Ureter (tissue), 1 donor: ENCODE results near the gene AKAP9. TPM values are rescaled to one million over a fixed set of nuclear protein-coding genes. Genes with fewer than 3 reads are reported as not detected.
"Not testable (repeated sequence)": the region's sequence is repeated elsewhere in the genome, so short reads cannot be mapped to it uniquely, and the experiment has no call there.

Experiments used
- DNase-seq: peaks from one replicate; pipeline ENCODE4 v3.0.0-alpha.2; 2020; ENCODE audit warnings: low spot score
- total RNA-seq: library from RNA; stranded (reverse); gene quantifications from one replicate; pipeline ENCODE4 v1.2.4, GENCODE V29; 2023
- donor health status: DM: yes; HTN: yes; CAD: no.

The AKAP9 gene
- total RNA-seq, 1 donor from 2014 or later, result 88.2 TPM

DNA sequence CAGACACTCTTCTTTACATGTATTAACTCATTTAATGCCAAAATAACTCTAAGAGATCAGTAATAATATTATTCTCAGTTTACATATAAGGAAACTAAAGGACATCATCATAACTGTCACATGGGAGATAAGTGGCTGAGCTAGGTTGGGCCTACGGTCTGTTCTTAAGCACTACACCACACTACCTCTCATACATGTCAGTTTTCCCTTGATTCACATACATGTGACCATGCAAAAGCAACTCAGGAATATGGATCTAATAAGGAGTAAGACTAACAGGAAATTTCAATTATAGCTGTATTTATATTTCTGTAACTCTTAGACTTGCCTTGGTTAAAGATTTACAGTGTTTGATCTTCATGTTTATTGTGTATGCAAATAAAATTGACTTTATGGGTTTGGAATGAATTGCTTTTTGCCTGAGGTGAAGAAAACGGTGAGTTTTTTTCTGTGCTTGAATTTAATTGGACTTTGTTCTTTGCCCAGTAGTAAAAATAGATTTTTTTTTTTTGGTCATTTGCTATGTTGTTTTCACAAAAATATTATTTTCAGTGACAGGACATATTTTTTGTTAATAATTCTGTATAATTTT, 123.9 kb downstream of the AKAP9 start:
- DNase-seq, result no peak

GRCh38 chr7:92071032-92071431, 130.4 kb downstream of the AKAP9 start:
- no peak for DNase-seq

GRCh38 chr7:92072121-92072520, 131.5 kb downstream of the AKAP9 start:
- no peak for DNase-seq

DNA sequence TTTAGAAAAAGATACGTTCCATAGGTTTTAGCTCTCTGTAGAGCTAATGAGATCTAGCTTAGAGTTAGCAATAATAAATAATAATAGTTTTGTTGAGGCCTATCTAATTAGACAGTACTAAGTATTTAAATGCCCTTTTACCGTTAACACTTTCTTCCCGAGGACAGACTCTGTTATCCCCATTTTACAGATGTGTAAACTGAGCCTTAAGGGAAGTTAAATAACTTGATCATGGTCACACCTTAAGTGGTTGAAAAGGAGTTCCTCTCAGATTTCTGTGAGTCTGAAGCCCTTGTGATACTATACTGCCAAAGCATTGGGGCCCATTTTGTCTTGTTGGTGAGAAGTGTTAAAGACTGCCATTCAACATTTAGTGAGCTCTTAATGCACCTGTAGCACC, 132.0 kb downstream of the AKAP9 start:
- no peak for DNase-seq

- no peak for DNase-seq
These were observed 134.9 kb downstream of the AKAP9 start for GRCh38 chr7:92075455-92076158.

DNA sequence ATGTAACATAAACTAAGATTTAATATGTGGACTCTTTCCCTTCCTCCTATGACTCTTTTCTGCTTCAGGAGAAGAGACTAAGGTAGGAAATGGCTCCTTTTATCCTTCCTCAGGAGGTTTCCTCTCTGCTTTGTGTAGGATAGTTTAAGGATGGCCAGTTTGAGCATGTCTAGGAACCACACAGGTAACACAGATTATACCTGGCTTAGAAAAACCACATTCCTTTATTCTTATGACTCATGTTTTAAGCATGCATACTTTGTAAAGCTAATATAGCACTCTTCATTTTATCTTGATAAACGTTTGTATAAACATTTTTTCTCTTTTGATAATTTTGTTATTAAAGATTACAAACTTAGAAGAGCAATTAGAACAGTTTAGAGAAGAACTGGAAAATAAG, 135.8 kb downstream of the AKAP9 start:
- no peak for DNase-seq

DNA sequence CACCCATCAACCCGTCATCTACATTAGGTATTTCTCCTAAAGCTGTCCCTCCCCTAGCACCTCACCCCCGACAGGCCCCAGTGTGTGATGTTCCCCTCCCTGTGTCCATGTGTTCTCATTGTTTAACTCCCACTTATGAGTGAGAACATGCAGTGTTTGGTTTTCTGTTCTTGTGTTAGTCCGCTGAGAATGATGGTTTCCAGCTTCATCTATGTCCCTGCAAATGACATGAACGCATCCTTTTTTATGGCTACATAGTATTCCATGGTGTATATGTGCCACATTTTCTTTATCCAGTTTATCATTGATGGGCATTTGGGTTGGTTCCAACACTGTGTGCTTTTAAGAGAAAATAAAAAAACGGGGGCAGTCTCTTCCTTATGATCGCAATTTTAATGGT, 143.3 kb downstream of the AKAP9 start:
- DNase-seq, result not testable (repeated sequence)

DNA sequence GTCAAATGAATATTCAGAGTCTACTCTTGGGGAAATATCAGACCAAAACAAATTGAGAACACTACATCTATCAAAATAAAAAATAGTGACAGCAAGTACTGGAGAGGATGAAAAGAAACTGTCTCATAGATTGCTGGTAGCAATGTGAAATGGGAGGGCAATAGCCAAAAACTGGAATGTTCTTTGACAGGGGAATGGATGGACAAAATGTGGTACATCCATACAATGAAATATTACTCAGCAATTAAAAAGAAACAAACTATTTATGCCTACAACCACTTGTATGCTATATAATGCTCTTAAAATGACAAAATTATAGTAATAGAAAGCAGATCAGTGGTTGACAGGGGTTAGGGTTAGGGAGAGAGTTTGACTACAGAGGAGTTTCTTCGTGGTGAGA, 147.6 kb downstream of the AKAP9 start:
- DNase-seq, result no peak

DNA sequence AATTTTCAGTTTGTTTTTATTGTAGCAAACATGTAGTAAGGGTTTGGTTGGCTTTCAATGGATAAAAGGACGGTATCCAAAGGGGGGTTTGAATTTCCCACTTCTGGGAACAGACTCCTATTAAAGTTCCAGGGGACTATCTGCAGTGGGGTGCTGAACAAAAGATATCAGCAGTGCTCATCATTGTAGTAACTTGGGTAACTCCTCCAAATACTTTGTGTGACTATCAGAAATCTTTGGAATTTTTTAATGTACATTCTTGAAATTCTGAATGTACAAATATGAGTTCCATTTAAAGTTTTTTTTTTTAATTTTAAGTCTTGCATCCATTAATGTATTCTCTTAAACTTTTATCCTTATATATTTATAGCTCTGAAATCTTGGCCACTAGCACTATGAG, 151.5 kb downstream of the AKAP9 start:
- no peak for DNase-seq

DNA sequence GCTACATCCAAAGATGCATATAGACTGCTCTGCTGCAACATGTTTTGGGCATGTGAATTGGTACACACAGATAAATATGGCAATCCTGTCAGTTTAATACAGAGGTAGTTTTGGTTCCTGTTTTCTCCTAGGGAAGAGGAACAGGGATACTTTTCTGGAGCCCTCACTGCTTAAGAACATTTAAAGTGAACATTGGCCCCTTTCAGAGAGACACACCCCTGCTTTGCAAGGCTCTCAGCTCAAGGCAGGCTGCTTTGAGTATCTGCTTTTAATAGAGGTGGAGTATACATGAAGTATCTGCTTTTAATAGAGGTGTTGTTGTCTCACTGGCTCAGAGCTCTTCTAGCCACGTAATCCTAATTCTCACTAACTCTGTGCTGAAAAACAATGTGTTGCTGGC, 154.7 kb downstream of the AKAP9 start:
- no peak for DNase-seq

DNA sequence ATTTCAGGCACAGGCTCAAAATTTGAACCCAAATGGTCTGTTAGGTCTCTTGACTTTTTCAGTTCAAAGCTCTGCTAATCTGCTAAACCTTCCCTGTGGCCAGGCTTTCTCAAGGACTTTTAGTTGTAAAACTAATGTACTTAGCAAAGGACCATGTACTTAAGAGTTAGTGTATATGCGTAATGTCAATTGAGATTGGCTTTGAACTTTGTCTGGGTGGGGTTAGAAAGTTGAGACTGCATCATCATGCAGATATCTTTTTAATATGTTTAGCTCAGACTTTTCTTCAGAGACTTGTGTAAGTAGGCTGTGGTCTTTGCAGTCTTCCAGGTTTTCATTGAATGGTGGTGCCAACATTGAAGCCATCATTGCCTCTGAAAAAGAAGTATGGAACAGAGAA, 159.9 kb downstream of the AKAP9 start:
- no peak for DNase-seq

DNA sequence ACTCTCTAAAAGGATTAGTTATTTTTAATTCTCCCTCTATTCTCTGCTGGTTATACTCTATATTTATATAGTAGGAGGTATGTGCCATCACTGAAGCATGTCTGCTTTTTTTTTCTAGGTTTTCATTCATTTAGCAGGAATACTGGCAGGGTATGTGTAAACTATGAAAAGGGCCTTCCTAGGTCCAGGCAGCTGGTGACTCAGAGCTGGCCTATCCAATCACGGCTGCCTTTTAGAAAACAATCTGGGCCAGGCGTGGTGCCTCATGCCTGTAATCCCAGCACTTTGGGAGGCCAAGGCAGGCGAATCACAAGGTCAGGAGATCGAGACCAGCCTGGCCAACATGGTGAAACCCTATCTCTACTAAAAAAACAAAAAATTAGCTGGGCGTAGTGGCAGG, 162.2 kb downstream of the AKAP9 start:
- DNase-seq, result not testable (repeated sequence)

DNA sequence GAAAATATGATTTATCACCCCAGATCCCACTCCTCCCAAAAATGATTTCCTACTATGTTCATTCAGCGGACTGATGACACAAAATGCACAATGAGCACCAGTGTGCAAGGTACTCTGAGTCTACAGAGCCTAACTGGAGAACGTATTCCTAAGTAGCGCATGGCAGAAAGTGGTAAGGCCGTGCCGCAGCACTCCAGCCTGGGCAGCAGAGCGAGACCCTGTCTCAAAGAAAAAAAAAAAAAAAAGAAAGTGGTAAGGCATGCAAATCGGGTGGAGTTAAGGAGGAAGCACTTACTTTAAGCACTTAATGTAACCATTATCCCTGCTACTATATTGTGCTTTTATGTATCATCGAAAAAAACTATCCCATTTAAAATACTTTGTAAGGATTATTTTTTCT, 168.2 kb downstream of the AKAP9 start:
- no peak for DNase-seq

DNA sequence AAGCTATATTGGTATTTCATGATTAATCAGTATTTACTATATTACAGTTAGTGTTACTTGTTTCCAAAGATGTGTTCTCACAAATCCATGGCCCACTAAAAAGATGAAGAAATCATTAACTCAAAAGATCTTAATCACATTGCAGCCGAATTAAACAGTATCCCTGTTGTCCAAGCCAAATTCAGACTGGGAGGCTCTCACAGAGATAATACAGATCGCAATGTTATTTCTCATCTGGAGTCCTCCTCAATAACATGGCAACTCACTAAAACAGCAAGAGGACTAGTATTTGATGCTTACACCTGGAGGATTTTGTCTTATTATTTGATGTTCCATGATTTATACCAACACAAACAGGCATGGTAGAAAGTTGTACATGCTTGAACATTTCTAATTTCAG, 170.2 kb downstream of the AKAP9 start:
- DNase-seq, result no peak

DNA sequence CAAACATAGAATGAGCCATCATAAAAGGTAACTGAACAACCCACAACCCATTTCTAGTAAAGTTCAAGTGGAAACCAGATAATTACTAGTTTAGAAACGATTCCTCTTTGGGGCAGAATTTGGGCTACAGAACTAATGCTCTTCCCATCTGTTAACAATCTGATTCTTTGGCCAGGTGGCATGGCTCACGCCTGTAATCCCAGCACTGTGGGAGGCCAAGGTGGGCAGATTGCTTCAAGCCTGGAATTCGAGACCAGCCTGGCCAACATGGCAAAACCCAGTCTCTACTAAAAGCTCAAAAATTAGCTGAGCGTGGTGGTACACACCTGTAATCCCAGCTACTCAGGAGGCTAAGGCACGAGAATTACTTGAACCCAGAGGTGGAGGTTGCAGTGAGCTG, 175.2 kb downstream of the AKAP9 start:
- no peak for DNase-seq

DNA sequence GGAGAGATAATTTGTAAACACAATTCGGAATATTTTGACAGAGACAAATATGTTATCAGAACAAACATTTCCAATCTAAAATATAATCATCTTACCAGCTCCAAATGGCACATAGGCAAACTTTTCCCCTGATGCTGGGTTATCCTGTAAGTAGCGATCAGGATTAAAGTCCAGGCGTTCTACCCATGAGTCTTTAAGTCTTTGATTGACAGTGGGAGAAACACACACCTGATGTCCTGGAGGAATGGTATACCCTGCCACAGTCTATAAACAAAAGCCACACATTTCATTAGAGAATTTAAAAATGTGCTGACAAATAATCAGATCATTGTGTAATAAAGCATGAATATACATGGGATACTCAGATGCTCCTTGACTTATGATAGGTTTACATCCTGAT, 176.3 kb downstream of the AKAP9 start:
- DNase-seq, result no peak

GRCh38 chr7:92119213-92119759, 178.6 kb downstream of the AKAP9 start:
- no peak for DNase-seq

DNA sequence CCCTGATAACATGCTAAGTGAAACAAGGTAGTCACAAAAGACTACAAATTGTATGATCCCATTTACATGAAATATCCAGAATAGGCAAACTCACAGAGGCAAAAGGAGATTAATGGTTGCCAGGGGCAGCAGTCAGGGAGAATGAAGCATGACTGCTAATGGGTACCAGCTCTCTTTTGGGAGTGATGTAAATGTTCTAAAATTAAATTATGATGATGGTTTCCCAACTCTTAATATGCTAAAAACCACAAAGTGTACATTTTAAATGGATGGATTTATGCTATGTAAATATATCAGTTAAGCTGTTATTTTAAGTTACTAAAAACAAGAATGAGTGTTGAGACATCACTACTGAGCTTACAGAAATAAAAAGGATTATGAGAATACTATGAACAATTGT, 181.0 kb downstream of the AKAP9 start:
- DNase-seq, result no peak

- DNase-seq, result no peak
These were observed 190.4 kb downstream of the AKAP9 start for GRCh38 chr7:92131093-92131492.

DNA sequence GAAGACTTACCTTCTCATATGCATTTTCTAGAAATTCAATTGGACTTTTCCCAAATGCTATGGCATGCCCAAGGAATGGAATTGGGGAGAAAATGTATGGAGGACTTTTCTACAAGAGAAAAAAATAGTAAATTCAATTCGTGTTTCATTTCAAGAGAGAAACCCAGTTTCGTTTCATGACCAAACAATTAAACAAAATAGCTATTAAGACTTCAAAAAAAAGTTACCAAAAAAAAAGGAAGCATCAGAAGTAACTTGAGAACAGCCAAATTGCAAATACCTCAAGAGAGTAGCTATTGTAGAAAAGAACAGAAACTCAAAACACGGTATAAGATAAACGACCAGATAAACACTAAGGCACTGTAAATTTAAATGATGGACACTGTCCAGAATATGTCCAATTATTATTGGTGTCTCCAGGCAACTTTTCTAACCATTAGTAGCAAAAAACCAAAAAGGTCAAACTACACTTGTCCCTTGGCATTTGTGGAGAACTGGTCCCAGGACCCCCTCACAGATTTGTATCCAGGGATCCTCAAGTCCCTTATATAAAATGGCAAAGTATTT, 191.2 kb downstream of the AKAP9 start:
- DNase-seq, result no peak

DNA sequence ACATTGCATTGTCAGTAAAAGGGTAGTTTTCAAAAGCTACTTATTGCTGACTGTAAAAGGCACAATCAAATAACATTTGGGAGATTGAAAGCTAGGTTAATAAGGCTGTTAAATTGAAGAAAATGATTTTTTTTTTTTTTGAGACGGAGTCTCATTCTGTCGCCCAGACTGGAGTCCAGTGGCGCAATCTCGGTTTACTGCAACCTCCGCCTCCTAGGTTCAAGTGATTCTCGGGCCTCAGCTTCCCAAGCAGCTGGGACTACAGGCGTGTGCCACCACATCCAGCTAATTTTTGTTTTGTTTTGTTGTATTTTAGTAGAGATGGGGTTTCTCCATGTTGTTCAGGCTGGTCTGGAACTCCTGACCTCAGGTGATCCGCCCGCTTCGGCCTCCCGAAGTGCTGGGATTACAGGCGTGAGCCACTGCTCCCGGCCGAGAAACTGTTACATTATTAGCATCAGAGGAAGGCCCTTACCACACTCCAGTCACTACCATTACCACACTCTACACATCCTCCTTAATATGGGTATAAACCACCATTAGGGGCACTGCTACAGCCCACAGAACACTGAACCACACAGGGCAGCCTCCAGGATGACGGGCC, 192.6 kb downstream of the AKAP9 start:
- no peak for DNase-seq

GRCh38 chr7:92133737-92134270, 193.1 kb downstream of the AKAP9 start:
- peak; percentile 74 for DNase-seq
